ACC112 (cell line): ENCODE results near the gene LUZP2.

Experiments
- H2AFZ ChIP-seq: fragments of 200-600 bp; sonication (generic); one replicate; pipeline ENCODE4 v1.6.0; 2017; ENCODE audit warnings: antibody characterized with exemption, low read length; ENCODE audit not compliant: unreplicated experiment
- H3K27ac ChIP-seq: fragments of 200-600 bp; sonication (generic); 2 replicates; pipeline ENCODE4 v1.5.1; 2014; ENCODE audit warnings: low read depth, mild to moderate bottlenecking, antibody characterized with exemption, low read length, moderate library complexity
- H3K27me3 ChIP-seq: fragments of 200-600 bp; sonication (generic); 2 replicates; pipeline ENCODE4 v1.6.1; 2014; ENCODE audit warnings: mild to moderate bottlenecking, antibody characterized with exemption, low read length, moderate library complexity, mixed read lengths; ENCODE audit not compliant: insufficient read depth
- H3K36me3 ChIP-seq: fragments of 200-600 bp; sonication (generic); 2 replicates; pipeline ENCODE4 v1.6.1; 2016; ENCODE audit warnings: mild to moderate bottlenecking, antibody characterized with exemption, low read length, moderate library complexity, mixed read lengths; ENCODE audit not compliant: insufficient read depth
- H3K4me1 ChIP-seq: fragments of 200-600 bp; sonication (generic); one replicate; pipeline ENCODE4 v1.6.1; 2016; ENCODE audit warnings: low read length, mixed read lengths; ENCODE audit not compliant: insufficient read depth, unreplicated experiment, control insufficient read depth
- H3K4me3 ChIP-seq: fragments of 200-600 bp; sonication (generic); 2 replicates; pipeline ENCODE4 v1.5.1; 2014; ENCODE audit warnings: mild to moderate bottlenecking, low read depth, low read length
- H3K79me2 ChIP-seq: fragments of 200-600 bp; sonication (generic); one replicate; pipeline ENCODE4 v1.6.0; 2016; ENCODE audit warnings: low read length; ENCODE audit not compliant: control insufficient read depth, unreplicated experiment, insufficient read depth

The LUZP2 gene

GRCh38 chr11:24593332-24593731 lies 96.5 kb downstream of the LUZP2 start:
- Histone ChIP-seq H3K36me3 (no peaks in the 10 kb centered on the region), H3K27ac (no peak overlapping the region), H3K27me3 (no peaks in the 10 kb centered on the region), H3K4me1 (peaks cover 17% of the 10 kb centered on the region), H2AFZ (no peak overlapping the region), H3K4me3 (no peak overlapping the region), H3K79me2 (no peaks in the 10 kb centered on the region)

- H3K27me3 ChIP-seq = no peaks in the 10 kb centered on the region
- no peaks in the 10 kb centered on the region for H3K79me2 ChIP-seq
- no peak overlapping the region for H2AFZ ChIP-seq
- peaks cover 16% of the 10 kb centered on the region for H3K4me1 ChIP-seq
- H3K27ac ChIP-seq = no peak overlapping the region
- H3K36me3 ChIP-seq = no peaks in the 10 kb centered on the region
- H3K4me3 ChIP-seq = no peak overlapping the region
Observed at GRCh38 chr11:24594401-24594800, 97.5 kb downstream of the LUZP2 start.

GRCh38 chr11:24598641-24599040 lies 101.8 kb downstream of the LUZP2 start:
- Histone ChIP-seq H3K79me2 (no peaks in the 10 kb centered on the region), H3K27ac (no peak overlapping the region), H3K4me3 (no peak overlapping the region), H2AFZ (no peak overlapping the region), H3K27me3 (no peaks in the 10 kb centered on the region), H3K36me3 (no peaks in the 10 kb centered on the region), H3K4me1 (no peaks in the 10 kb centered on the region)

- Histone ChIP-seq H3K27me3 (no peaks in the 10 kb centered on the region), H2AFZ (no peak overlapping the region), H3K27ac (no peak overlapping the region), H3K36me3 (no peaks in the 10 kb centered on the region), H3K4me3 (no peak overlapping the region), H3K79me2 (no peaks in the 10 kb centered on the region), H3K4me1 (no peaks in the 10 kb centered on the region)
Observed at GRCh38 chr11:24609192-24610119, 112.6 kb downstream of the LUZP2 start.

- H3K4me1 ChIP-seq = no peaks in the 10 kb centered on the region
- H3K4me3 ChIP-seq = no peak overlapping the region
- no peaks in the 10 kb centered on the region for H3K27me3 ChIP-seq
- no peaks in the 10 kb centered on the region for H3K79me2 ChIP-seq
- no peak overlapping the region for H3K27ac ChIP-seq
- H2AFZ ChIP-seq = no peak overlapping the region
- no peaks in the 10 kb centered on the region for H3K36me3 ChIP-seq
Observed at GRCh38 chr11:24615451-24616160, 118.8 kb downstream of the LUZP2 start.

GRCh38 chr11:24617856-24618255 lies 121.0 kb downstream of the LUZP2 start:
- Histone ChIP-seq H3K27ac (no peak overlapping the region), H3K4me1 (peaks cover 2% of the 10 kb centered on the region), H3K27me3 (no peaks in the 10 kb centered on the region), H2AFZ (no peak overlapping the region), H3K4me3 (no peak overlapping the region), H3K36me3 (no peaks in the 10 kb centered on the region), H3K79me2 (no peaks in the 10 kb centered on the region)

- no peak overlapping the region for H3K4me3 ChIP-seq
- no peaks in the 10 kb centered on the region for H3K36me3 ChIP-seq
- no peak overlapping the region for H3K27ac ChIP-seq
- H3K79me2 ChIP-seq = no peaks in the 10 kb centered on the region
- no peak overlapping the region for H2AFZ ChIP-seq
- peaks cover 11% of the 10 kb centered on the region for H3K4me1 ChIP-seq
- no peaks in the 10 kb centered on the region for H3K27me3 ChIP-seq
Observed at GRCh38 chr11:24619900-24620299, 123.0 kb downstream of the LUZP2 start.

GRCh38 chr11:24622262-24622661 lies 125.4 kb downstream of the LUZP2 start:
- Histone ChIP-seq H3K27ac (no peak overlapping the region), H3K4me3 (no peak overlapping the region), H3K36me3 (no peaks in the 10 kb centered on the region), H3K79me2 (no peaks in the 10 kb centered on the region), H3K4me1 (peaks cover 11% of the 10 kb centered on the region), H2AFZ (peak overlapping the region; percentile 22), H3K27me3 (no peaks in the 10 kb centered on the region)

- no peak overlapping the region for H2AFZ ChIP-seq
- H3K79me2 ChIP-seq = no peaks in the 10 kb centered on the region
- H3K36me3 ChIP-seq = no peaks in the 10 kb centered on the region
- no peaks in the 10 kb centered on the region for H3K27me3 ChIP-seq
- no peak overlapping the region for H3K4me3 ChIP-seq
- peaks cover 11% of the 10 kb centered on the region for H3K4me1 ChIP-seq
- H3K27ac ChIP-seq = no peak overlapping the region
Observed at GRCh38 chr11:24623121-24623520, 126.3 kb downstream of the LUZP2 start.

GRCh38 chr11:24624432-24624831 lies 127.6 kb downstream of the LUZP2 start:
- Histone ChIP-seq H3K27me3 (no peaks in the 10 kb centered on the region), H2AFZ (no peak overlapping the region), H3K36me3 (no peaks in the 10 kb centered on the region), H3K4me1 (peaks cover 11% of the 10 kb centered on the region), H3K79me2 (no peaks in the 10 kb centered on the region), H3K27ac (no peak overlapping the region), H3K4me3 (no peak overlapping the region)

- Histone ChIP-seq H3K79me2 (no peaks in the 10 kb centered on the region), H3K4me3 (no peak overlapping the region), H3K36me3 (no peaks in the 10 kb centered on the region), H3K27me3 (no peaks in the 10 kb centered on the region), H3K4me1 (peaks cover 11% of the 10 kb centered on the region), H2AFZ (no peak overlapping the region), H3K27ac (no peak overlapping the region)
Observed at GRCh38 chr11:24625975-24626374, 129.1 kb downstream of the LUZP2 start.
